ENCODE measurements around the gene PTMA. TPM values are rescaled to one million over a fixed set of nuclear protein-coding genes. Genes with fewer than 3 reads are reported as not detected.

PTMA gene
- total RNA-seq, 1 donor from 2014 or later, result 1,228 TPM

GRCh38 chr2:231726276-231726675 lies 18.0 kb downstream of the PTMA start:
- Mint-ChIP-seq H3K4me3 (no peak overlapping the region), H3K27me3 (no peaks in the 10 kb centered on the region)

GRCh38 chr2:231727621-231728020 lies 19.3 kb downstream of the PTMA start:
- Mint-ChIP-seq H3K4me1 (ENCODE audit: unreplicated experiment) (peaks cover 6% of the 10 kb centered on the region), H3K27me3 (no peaks in the 10 kb centered on the region), H3K9me3 (no peaks in the 10 kb centered on the region), H3K4me3 (no peak overlapping the region), H3K36me3 (peaks cover 4% of the 10 kb centered on the region), H3K27ac (no peak overlapping the region)
- TF ChIP-seq CTCF (conservative IDR thresholded peaks at IDR 0.05), result no peak
- no peak for DNase-seq (ENCODE audit: extremely low spot score, unreplicated experiment)

More at GRCh38 chr2:231726276-231726675, 18.0 kb downstream of the PTMA start:
- Mint-ChIP-seq H3K4me1 (ENCODE audit: unreplicated experiment) (peaks cover 6% of the 10 kb centered on the region), H3K36me3 (no peaks in the 10 kb centered on the region), H3K9me3 (no peaks in the 10 kb centered on the region), H3K27ac (no peak overlapping the region)
- TF ChIP-seq CTCF (conservative IDR thresholded peaks at IDR 0.05), result no peak
- DNase-seq (ENCODE audit: extremely low spot score, unreplicated experiment), result no peak

- Mint-ChIP-seq H3K27ac (no peak overlapping the region), H3K9me3 (no peaks in the 10 kb centered on the region), H3K4me1 (ENCODE audit: unreplicated experiment) (peaks cover 3% of the 10 kb centered on the region), H3K4me3 (no peak overlapping the region), H3K36me3 (peaks cover 4% of the 10 kb centered on the region), H3K27me3 (no peaks in the 10 kb centered on the region)
- no peak for TF ChIP-seq CTCF (conservative IDR thresholded peaks at IDR 0.05)
- no peak for DNase-seq (ENCODE audit: extremely low spot score, unreplicated experiment)
These were observed 24.3 kb downstream of the PTMA start for GRCh38 chr2:231732604-231733003.

- DNase-seq (ENCODE audit: extremely low spot score, unreplicated experiment), result no peak
These were observed 29.4 kb downstream of the PTMA start for GRCh38 chr2:231737761-231738160.

GRCh38 chr2:231743376-231744116 lies 35.2 kb downstream of the PTMA start:
- Mint-ChIP-seq H3K27ac (no peak overlapping the region), H3K27me3 (no peaks in the 10 kb centered on the region), H3K4me1 (ENCODE audit: unreplicated experiment) (peaks cover 7% of the 10 kb centered on the region), H3K36me3 (peaks cover 5% of the 10 kb centered on the region), H3K4me3 (no peak overlapping the region), H3K9me3 (no peaks in the 10 kb centered on the region)
- no peak for DNase-seq (ENCODE audit: extremely low spot score, unreplicated experiment)
- TF ChIP-seq CTCF (conservative IDR thresholded peaks at IDR 0.05), result no peak

More at GRCh38 chr2:231737761-231738160, 29.4 kb downstream of the PTMA start:
- Mint-ChIP-seq H3K9me3 (no peaks in the 10 kb centered on the region), H3K36me3 (peaks cover 10% of the 10 kb centered on the region), H3K27ac (no peak overlapping the region), H3K4me3 (no peak overlapping the region), H3K4me1 (ENCODE audit: unreplicated experiment) (no peaks in the 10 kb centered on the region), H3K27me3 (no peaks in the 10 kb centered on the region)
- TF ChIP-seq CTCF (conservative IDR thresholded peaks at IDR 0.05), result no peak
